SW 1271 (cell line): ENCODE measurements around the gene SPRED2.

Experiments
- DNase-seq, 2 experiments: peaks; one replicate each; lab custom pipeline; 2025; lab: John Stamatoyannopoulos, UW

SPRED2 gene

GRCh38 chr2:65364986-65365733 is 67.2 kb downstream of the SPRED2 start:
- DNase-seq = no peak

GRCh38 chr2:65363879-65364666 is 68.3 kb downstream of the SPRED2 start:
- no peak for DNase-seq

GRCh38 chr2:65361623-65362022 is 70.8 kb downstream of the SPRED2 start:
- no peak for DNase-seq

- no peak for DNase-seq
These were observed 72.0 kb downstream of the SPRED2 start for GRCh38 chr2:65360441-65360840.

- DNase-seq = no peak
These were observed 73.6 kb downstream of the SPRED2 start for GRCh38 chr2:65358678-65359400.

GRCh38 chr2:65357959-65358294 is 74.5 kb downstream of the SPRED2 start:
- no peak for DNase-seq

- no peak for DNase-seq
These were observed 75.1 kb downstream of the SPRED2 start for GRCh38 chr2:65357095-65357958.

- DNase-seq = no peak
These were observed 77.1 kb downstream of the SPRED2 start for GRCh38 chr2:65355186-65355831.

- no peak for DNase-seq
These were observed 77.6 kb downstream of the SPRED2 start for GRCh38 chr2:65354773-65355172.

GRCh38 chr2:65353927-65354326 is 78.5 kb downstream of the SPRED2 start:
- DNase-seq = no peak

GRCh38 chr2:65353046-65353445 is 79.4 kb downstream of the SPRED2 start:
- DNase-seq = no peak

- DNase-seq = no peak
These were observed 80.3 kb downstream of the SPRED2 start for GRCh38 chr2:65351948-65352595.

GRCh38 chr2:65351234-65351947 is 81.0 kb downstream of the SPRED2 start:
- no peak for DNase-seq

GRCh38 chr2:65350651-65351056 is 81.7 kb downstream of the SPRED2 start:
- DNase-seq = no peak

GRCh38 chr2:65349863-65350262 is 82.5 kb downstream of the SPRED2 start:
- no peak for DNase-seq

GRCh38 chr2:65347913-65348312 is 84.5 kb downstream of the SPRED2 start:
- no peak for DNase-seq

GRCh38 chr2:65345631-65346030 is 86.8 kb downstream of the SPRED2 start:
- no peak for DNase-seq

- no peak for DNase-seq
These were observed 87.7 kb downstream of the SPRED2 start for GRCh38 chr2:65344689-65345088.

- DNase-seq = no peak
These were observed 88.2 kb downstream of the SPRED2 start for GRCh38 chr2:65344182-65344581.

- no peak for DNase-seq
These were observed 89.0 kb downstream of the SPRED2 start for GRCh38 chr2:65343386-65343785.
